Cortex of kidney (tissue), 1 donor: ENCODE results near the gene SH2B3.
"Not testable (repeated sequence)": the region's sequence is repeated elsewhere in the genome, so short reads cannot be mapped to it uniquely, and the experiment has no call there.

Experiments used
- DNase-seq: peaks from one replicate; lab custom pipeline; 2025; lab: John Stamatoyannopoulos, UW

The SH2B3 gene

DNA sequence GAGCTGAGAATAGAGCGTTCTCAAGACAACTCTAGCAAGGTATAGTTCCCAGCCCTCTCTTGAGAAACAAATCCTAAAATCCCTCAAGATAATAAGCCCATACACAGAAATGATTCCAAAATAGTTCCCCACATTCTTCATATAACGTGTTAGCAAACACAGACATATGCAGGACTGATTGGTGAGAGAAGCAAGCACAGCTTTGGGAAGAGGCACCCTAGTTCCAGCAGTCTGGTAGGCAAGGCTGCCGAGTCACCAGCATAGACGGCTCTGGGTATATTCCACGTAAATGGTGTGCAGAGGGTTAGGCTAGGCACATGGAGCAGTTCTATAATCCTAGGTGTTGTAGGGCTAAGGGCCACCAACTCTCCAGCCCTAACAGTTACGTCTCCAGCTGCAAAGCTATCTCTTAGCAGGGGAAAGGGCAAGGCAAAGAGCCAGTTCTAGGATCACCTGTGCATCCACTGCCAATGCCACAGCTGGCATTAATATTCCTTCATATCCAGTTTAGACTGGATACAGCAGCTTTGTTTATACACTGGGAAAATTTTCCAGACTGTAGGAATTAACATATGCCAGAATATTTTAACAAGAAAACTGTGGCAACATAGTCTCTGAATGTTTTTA lies 52.9 kb downstream of the SH2B3 start:
- DNase-seq: no peak

DNA sequence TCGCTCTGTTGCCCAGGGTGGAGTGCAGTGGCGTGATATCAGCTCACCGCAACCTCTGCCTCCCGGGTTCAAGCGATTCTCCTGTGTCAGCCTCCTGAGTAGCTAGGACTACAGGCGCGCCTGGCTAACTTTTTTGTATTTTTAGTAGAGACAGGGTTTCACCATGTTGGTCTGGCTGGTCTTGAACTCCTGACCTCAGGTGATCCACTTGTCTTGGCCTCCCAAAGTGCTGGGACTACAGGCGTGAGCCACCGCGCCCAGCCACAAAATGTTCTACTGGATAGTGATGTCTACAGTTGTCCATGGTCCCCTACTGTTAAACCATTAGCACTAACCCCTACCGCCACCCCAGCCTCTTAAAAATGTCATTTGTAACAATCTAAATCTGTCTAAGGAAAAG lies 54.4 kb downstream of the SH2B3 start:
- not testable (repeated sequence) for DNase-seq

DNA sequence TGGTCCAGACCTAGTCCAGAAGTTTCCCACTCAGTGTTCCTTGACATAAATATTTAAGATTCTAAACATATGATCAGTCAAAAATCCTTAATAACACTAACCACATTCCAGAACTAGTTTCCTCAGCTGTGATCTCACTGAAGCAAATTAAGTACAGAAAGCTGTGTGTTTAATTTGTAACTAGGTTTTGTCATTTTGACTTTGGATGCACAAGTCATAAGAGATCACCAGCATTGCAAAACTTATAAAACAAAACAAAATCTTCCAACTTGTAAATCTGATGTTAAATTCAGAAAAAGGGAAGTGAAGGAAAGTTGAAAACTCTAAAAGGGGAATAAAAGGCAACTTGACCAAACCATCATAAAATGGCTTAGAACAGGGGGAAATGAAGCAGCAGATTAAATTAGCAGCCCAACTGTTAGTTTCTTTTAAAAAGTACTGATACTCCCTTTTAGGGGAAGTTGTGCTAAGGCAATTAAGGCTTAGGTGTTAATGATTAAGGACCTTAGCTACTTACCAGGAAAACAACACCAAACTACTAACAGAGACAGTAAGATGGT lies 56.6 kb downstream of the SH2B3 start:
- no peak for DNase-seq

DNA sequence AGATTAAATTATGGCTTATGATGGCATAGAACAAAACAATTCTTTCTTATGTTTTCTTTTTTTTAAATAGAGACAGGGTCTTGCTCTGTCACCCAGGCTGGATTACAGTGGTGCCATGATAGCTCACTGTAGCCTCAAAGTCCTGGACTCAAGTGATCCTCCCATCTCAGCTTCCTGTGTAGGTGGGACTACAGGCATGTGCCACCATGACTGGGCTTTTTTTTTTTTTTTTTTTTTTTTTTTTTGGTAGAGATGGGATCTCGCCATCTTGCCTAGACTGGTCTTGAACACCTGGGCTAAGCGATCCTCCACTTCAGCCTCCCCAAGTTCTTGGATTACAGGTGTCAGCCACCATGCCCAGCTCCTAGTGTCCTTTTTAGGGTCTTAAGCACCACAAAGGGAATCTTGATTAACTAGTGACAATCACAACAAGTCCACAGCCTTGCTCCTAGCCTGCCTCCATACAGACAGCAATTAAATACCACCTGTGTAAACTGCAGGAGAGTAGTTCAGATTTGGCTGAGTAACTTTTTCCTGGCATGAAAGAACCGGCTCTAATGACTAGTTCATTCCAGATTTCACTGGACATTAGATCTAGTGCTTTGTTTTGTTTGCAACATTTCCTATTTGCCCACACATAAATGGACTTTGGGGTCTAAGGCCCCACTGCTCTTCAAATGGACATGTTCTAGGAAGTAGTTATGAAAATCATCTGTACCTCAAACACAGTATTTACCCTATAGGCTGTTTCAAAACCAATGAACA lies 61.6 kb downstream of the SH2B3 start:
- DNase-seq: no peak

DNA sequence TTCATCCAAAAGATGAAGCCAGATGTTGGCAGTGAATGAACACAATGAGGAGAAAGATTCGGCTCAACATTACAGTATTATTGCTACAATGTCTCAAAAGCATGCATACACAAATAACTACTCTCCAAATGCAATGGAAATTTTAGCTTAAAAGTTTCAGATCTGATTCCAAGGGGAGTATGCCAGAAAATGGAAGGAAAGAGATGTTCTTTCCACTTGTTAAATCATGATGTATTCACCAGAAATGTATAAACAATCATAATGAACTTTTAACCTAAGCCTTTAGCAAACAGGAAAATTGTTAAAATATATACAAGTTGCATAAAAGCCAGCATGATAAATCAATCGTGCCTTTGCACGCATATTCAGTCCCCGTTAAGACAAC lies 62.1 kb downstream of the SH2B3 start:
- no peak for DNase-seq

DNA sequence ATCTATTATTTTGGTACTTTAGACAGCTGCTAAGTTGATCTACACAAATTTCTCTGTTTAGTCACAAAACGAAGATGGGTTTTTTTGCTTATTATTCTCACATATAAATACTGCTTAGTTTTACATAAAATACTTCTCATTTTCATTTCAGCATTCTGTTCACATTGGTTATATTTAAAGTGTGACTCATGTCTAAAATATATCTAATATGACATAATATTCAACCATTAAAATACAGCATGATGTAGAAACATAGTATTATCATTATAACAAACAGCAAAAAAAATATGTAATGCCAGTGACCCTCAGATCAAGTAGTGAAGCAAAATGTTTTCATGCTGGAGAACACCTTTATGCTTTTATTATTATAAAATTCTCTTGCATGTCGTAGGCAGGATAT lies 63.7 kb downstream of the SH2B3 start:
- no peak for DNase-seq

DNA sequence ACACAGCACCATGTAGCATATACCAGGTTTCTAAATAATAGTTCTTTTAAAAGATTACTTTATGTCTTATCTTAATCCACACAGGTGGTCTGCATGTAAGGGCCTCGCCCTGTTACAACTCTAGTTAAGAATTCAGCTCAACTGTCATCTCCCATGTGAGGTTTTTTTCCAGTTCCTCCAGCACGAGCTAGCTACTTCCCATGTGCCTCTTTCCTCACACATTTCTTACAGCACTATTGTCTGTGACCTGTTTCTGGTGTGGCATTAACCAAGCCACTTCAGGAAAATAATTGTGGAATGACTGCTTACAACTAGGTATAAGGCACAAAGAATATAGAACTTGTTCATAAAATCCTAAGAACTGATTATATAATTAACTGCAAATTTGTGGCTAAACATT lies 65.5 kb downstream of the SH2B3 start:
- DNase-seq: no peak

DNA sequence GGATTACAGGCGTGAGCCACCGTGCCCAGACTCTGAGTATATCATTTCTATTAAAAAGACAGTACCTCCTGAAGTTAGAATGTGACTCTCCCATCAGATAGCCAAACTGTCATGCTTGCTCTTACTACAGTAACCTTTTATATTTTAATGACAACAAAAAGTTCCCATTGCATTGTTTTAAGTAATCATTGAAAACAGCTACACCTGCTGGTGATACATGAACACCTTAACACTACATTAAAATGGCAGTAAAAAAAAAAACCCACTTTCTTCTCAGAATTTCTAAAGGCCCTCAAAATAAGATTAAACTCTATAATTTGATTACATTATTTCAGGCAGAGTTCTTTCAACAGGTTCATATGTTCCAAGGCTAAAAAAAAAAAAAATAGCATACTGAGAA lies 76.7 kb downstream of the SH2B3 start:
- no peak for DNase-seq

DNA sequence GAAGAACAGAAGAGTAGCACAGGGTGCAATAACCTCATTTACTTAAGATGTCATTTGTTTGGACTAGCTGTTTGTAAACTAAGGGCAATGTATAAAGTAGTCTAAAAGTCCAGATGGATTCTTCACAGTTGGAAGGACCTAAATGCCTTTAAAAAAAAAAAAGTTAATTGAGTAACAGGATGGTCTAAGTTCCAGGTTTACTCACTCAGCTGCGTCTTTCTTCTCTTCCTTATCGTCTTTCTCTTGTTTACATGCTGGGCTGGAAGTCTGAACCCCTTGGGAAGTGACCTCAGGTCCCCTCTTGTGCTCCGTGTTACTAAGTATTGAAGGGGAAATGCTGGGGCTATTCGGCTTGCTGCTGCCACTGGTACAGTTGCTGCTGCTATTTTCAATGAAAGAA lies 82.5 kb downstream of the SH2B3 start:
- no peak for DNase-seq

DNA sequence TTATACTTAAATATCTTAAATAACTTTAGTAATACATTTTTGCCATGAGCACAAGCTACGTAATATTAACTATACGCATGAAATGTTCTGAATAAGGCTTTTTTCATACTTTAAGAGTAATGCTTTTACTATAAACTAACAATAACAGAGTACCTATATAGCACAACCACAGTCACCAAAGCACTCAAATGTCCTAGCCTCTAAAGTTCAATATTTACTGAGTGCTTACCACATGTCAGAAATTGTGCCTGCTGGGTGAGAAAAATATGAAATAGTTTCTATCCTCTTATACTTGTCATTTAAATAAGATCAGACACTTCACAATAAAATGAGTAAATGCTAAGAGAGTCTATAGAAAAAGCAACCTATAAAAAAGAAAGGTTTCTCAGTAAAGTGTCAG lies 83.1 kb downstream of the SH2B3 start:
- no peak for DNase-seq

DNA sequence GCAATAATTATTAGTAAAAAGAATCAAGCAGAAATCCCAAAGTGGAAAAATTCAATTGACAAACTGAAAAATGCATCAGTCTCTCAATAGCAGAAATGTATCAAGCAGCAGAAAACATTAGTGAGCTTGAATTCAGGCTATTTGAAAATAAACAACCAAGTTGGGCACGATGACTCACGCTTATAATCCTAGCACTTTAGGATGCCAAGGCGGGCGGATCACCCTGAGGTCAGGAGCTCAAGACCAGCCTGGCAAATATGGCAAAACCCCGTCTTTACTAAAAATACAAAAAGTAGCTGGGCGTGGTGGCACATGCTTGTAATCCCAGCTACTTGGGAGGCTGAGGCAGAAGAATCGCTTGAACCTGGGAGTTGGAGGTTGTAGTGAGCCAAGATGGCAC lies 87.3 kb downstream of the SH2B3 start:
- DNase-seq: not testable (repeated sequence)

DNA sequence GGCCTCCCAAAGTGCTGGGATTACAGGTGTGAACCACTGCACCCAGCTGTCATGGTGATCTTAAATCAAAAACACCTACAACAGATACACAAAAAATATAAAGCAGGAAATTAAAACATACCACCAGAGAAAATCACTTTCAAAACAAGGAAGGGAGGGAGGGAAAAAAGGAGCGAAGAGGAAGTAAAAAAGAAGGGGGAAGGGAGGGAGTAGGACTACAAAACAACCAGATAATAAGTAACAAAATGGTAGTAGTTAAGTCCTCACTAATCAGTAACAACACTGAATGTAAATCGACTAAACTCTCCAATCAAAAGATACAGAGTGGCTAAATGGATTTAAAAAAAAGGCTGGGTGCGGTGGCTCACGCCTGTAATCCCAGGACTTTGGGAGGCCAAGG lies 89.0 kb downstream of the SH2B3 start:
- DNase-seq: no peak
